RPMI8226 (cell line): Measurements from ENCODE around the gene LMAN2L.

Experiments
- DNase-seq: peaks from one replicate; pipeline ENCODE4 v3.0.0-alpha.2; 2015

Gene LMAN2L

GRCh38 chr2:96760036-96760985 is 20.4 kb upstream of the LMAN2L start, which contains the start of gene CNNM4:
TSS of gene CNNM4 (plus strand) at chr2:96760902. CDS start at chr2:96761000, 98 bp downstream.
- DNase-seq = peak; percentile 96

- DNase-seq = no peak
Measured at GRCh38 chr2:96759548-96759947, 19.7 kb upstream of the LMAN2L start.

GRCh38 chr2:96758987-96759386 is 19.1 kb upstream of the LMAN2L start:
- DNase-seq = no peak

- no peak for DNase-seq
Measured at GRCh38 chr2:96757477-96757860, 17.6 kb upstream of the LMAN2L start.

GRCh38 chr2:96756788-96757476 is 17.1 kb upstream of the LMAN2L start:
- DNase-seq = no peak

- no peak for DNase-seq
Measured at GRCh38 chr2:96754317-96754716, 14.5 kb upstream of the LMAN2L start.

- no peak for DNase-seq
Measured at GRCh38 chr2:96753661-96754282, 13.9 kb upstream of the LMAN2L start.

- DNase-seq = no peak
Measured at GRCh38 chr2:96751800-96752199, 11.9 kb upstream of the LMAN2L start.

GRCh38 chr2:96747061-96747617 is 7.3 kb upstream of the LMAN2L start:
- no peak for DNase-seq

- no peak for DNase-seq
Measured at GRCh38 chr2:96739076-96739632, 710 bp downstream of the LMAN2L start.

- no peak for DNase-seq
Measured at GRCh38 chr2:96737831-96738230, 2.0 kb downstream of the LMAN2L start.

- no peak for DNase-seq
Measured at GRCh38 chr2:96737251-96737650, 2.6 kb downstream of the LMAN2L start.

GRCh38 chr2:96734880-96735583 is 4.8 kb downstream of the LMAN2L start:
- DNase-seq = no peak

GRCh38 chr2:96733931-96734330 is 5.9 kb downstream of the LMAN2L start:
- no peak for DNase-seq

GRCh38 chr2:96730212-96730611 is 9.7 kb downstream of the LMAN2L start:
- DNase-seq = no peak

- DNase-seq = no peak
Measured at GRCh38 chr2:96729748-96730147, 10.1 kb downstream of the LMAN2L start.

- no peak for DNase-seq
Measured at GRCh38 chr2:96727431-96727830, 12.4 kb downstream of the LMAN2L start.

- no peak for DNase-seq
Measured at GRCh38 chr2:96726131-96726530, 13.7 kb downstream of the LMAN2L start.

- no peak for DNase-seq
Measured at GRCh38 chr2:96716388-96716787, 23.5 kb downstream of the LMAN2L start.

GRCh38 chr2:96715658-96716057 is 24.2 kb downstream of the LMAN2L start:
- DNase-seq = no peak

GRCh38 chr2:96710985-96711384 is 28.9 kb downstream of the LMAN2L start:
- DNase-seq = no peak
